Fibroblast of skin of scalp (primary cell): ENCODE results near the gene PPP1R14C.
A peak's percentile ranks its signal among the peaks of the same experiment; 100 is the strongest.

Source experiments
- DNase-seq: peaks from one replicate; pipeline ENCODE4 v3.0.0-alpha.2; 2013

Gene PPP1R14C

GRCh38 chr6:150273457-150274309 lies 130.8 kb downstream of the PPP1R14C start:
- no peak for DNase-seq

- DNase-seq, result no peak
These were observed 132.6 kb downstream of the PPP1R14C start for GRCh38 chr6:150275489-150275888.

DNA sequence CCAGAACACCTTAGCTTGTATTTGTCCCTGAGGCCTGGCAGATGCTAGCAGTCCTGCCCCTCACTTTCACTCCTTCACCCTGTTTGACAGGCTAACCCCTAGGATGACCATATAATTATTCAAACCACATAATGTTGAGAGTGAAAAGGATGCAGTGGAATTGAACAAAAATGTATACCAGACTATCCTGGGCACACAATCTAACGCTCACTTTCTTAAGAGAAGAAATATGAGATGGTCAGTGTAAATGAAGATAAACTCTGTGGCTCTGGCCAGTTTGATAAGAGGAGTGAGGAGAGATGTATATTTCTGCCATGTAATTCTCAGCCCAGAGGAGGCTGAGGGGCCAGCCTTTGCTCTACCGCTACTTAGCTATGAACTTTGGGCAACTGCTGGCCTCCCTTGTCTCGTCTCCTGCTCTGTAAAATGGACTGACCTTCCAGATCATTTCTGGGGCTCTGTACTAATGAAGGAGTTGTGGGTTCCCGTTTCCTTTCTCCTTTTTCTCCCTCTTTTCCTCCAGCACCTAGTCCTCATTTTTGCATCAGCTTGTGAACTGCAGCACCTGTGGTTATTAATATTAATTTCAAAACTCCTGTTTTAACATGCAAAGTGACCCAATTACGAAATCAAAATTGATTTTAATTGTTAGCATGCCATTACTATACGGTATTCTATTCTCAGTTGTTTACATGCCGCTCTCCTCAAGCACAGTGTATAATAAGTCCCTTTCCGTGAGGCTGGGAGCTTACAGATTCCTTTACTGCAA lies 133.5 kb downstream of the PPP1R14C start:
- DNase-seq, result no peak

DNA sequence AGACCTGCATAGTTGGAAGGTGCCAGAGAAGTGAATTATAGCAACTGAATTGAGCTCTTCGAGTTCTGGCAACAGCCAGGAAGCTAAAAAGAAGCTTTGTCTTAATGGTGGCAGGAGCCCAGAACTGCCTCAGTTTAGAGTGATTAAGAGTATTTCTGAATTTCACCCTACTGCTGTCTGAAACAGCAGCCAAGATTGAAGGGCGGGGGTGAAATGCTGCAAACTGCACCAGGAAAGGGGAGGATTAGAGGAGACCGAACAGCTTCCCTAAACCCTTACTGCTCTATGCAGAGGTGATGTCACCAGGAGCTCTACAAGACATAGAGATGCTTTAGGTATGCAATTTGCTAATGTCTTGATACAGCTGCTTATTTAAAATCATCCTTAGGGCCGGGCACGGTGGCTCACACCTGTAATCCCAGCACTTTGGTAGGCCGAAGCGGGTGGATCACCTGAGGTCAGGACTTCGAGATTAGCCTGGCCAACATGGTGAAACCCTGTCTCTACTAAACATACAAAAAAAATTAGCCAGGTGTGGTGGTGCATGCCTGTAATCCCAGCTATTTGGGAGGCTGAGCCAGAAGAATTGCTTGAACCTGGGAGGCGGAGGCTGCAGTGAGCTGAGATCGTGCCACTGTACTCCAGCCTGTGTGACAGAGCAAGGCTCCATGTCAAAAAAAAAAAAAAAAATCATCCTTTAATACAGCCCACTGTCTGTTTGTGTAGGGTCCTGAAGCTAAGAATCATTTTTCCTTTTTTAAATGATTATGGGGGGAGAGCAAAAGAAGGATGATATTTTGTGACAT lies 134.3 kb downstream of the PPP1R14C start:
- DNase-seq, result no peak

GRCh38 chr6:150279533-150279932 lies 136.7 kb downstream of the PPP1R14C start:
- no peak for DNase-seq

DNA sequence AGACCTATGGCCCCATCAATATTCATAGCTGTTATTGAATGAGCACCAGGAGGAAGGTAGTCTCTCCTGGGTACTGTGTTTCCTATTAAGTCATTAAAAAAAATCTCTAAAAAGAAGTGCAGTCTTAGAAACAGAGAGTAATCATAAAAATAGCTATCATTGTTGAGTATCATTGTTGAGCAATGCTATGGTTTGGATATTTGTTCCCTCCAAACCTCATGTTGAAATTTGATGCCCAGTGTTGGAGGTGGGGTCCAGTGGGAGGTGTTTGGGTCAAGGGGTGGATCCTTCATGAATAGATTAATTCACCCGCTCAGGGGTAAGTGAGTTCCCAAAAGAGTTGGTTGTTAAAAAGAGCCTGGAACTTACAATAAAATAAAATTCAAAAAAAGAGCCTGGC lies 137.9 kb downstream of the PPP1R14C start:
- no peak for DNase-seq

DNA sequence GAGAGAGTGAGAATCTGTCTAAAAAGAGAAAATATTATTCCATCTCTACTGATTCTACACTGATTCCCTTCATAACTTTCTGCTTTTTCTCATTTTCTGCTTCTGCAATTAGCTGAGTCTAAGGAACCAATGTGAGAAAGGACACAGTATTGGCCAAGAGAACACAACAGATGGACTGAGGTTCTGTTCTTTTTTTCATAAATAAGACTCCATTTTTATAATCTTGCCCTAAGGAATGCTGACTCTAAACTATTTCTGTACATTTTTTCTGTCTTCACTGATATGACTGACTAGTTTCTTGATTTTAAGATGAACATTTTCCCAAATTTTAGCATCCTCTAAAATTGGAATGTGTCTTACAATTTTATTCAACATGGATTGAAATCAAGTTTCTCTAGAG lies 138.9 kb downstream of the PPP1R14C start:
- no peak for DNase-seq

DNA sequence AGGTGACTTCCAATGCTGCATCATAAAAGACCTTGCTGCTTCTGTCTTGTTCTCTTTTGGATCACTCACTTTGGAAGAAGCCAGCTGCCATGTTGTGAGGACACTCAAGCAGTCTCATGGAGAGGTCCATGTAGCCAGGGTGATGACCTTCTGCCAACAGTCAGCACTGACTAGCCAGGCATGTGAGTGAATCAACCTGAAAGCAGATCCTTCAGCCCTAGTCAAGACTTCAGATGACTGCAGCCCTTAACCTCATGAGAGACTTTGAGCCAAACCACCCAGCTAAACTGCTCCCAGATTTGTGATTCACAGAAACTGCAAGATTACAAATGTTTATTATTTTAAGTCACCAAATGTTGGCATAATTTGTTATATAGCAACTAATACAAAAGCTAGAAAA lies 140.0 kb downstream of the PPP1R14C start:
- no peak for DNase-seq

DNA sequence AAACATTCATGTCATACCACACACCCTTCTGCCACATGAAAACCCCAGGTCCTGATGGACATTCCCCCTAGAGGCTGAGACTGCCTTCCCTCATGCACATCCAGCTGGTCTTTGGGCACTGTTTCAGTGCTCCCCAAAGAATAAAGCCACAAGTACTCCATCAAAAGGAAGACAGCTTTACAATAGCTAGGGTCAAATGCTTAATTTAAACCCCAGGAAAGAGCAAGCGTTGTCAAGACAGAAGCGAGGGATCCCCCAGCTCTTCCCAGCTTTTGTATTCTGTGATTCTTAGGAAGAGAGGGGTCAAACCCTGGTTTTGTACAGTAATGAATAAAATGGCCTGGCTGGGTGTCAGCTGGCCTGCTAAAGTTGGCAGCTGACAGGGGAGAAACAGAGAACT lies 143.6 kb downstream of the PPP1R14C start:
- DNase-seq, result no peak

- no peak for DNase-seq
These were observed 144.1 kb downstream of the PPP1R14C start for GRCh38 chr6:150286912-150287311.

DNA sequence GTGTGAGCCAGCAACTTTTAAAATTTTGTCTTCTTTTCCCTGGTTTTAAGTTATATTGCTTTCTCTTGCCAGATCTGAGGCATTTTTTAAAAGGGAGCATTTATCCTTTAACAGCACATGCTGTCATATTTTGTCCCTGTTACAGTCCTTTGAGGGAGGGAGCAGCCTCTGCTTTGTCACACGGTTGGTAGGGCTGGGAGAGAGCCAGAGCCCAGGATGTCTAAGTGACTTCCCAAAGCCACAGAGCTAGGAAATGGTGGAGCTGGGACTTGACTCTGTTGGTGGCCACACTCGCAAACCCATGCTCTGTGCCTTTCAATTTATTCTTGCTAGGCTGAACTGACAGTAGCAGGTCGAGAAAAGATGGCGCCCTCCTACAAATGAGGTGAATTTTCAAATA lies 145.6 kb downstream of the PPP1R14C start:
- DNase-seq, result no peak

GRCh38 chr6:150289454-150290071 lies 146.7 kb downstream of the PPP1R14C start:
- DNase-seq, result no peak

DNA sequence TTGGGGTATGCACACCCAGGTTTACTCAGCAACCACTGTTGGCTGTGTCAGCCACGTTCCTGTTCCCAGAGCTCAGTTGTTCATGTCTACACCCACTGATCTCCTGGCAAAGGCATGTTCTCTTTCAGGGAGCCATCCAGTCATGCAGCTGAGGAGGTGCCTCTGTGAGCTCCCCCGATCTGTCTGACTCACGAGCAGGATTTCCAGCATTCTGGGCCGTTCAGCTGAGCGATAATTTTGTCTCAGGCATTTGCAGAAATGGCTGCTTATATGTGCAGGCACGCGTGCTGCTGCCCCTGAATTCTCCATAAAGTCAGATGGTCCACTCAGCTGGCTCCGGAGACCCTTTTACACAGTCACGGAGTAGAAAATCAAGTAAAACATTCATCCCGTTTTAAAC lies 147.6 kb downstream of the PPP1R14C start:
- DNase-seq, result peak; percentile 43

DNA sequence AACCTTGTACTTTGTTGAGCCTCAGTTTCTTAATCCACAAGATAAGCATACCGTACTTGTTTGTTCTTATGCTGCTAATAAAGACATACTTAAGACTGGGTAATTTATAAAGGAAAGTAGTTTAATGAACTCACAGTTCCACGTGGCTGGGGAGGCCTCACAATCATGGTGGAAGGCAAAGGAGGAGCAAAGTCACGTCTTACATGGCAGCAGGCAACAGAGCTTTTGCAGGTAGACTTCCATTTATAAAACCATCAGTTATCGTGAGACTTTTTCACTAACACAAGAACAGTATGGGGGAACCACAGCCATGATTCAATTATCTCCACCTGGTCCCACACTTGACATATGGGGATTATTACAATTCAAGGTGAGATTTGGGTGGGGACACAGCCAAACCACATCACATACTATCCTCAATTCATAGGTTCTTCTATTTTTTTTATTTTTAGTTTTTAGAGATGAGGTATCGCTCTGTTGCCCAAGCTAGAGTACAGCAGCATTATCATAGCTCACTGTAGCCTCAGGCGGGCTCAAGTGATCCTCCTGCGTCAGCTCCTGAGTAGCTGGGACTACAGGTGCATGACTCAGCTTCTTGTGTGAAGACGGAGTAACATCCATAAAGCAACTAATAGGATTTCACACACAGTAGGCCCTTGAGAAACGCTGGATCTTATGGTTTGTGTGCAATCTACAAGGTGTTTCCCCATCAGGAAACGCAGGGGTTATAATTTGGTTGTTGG lies 149.3 kb downstream of the PPP1R14C start:
- no peak for DNase-seq

- no peak for DNase-seq
These were observed 150.2 kb downstream of the PPP1R14C start for GRCh38 chr6:150293019-150293418.

GRCh38 chr6:150293423-150294173 lies 150.8 kb downstream of the PPP1R14C start:
- DNase-seq, result peak; percentile 47

DNA sequence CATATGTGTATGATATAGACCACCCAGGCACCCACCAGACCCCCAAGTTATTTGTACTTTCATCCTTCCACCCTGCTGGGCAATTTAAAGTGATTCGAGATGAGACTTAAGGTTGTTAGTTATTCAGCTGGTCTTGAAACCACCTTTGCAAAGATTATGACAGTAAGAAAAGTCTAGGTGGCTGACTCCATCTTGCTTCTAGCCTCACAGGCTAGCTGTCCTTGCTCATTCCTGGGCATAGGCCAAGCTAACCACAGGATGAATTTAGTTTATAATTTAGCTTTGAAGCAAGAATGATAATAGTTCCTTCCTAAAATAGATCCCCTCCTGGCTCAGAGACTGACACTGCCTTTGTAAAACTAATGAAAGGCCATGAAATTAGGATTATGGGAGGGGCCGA lies 154.0 kb downstream of the PPP1R14C start:
- DNase-seq, result no peak

DNA sequence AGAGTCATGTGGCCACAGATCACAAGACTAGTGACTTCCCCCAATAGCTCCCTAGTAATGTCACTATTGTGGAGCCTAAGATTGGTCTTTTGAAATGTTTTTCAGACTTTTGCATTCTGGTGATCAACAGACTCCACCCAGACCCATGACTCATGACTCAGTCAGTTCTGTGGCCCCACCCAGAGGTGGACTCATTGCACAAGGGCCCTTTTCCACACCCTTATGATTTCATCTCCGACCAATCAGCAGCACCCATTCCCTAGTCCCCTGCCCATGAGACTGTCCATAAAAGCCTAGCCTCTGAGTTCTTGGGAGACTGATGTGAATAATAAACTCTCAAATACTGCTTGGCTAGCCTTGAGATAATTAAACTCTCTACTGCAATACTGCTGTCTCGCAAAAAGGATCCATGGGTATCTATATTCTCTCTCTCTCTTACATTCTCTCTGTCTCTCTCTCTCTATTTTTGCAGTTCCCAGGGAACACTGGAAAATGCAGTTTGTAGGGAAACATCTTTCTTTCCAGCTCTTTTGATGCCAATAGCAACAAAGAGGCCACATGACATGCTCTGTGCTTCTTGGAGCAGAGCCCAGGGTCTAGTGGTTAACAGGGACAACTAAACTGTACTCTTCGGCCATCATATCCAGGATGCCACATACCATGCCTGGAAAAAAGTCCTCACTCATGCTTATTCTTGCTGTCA lies 154.6 kb downstream of the PPP1R14C start:
- peak; percentile 82 for DNase-seq

DNA sequence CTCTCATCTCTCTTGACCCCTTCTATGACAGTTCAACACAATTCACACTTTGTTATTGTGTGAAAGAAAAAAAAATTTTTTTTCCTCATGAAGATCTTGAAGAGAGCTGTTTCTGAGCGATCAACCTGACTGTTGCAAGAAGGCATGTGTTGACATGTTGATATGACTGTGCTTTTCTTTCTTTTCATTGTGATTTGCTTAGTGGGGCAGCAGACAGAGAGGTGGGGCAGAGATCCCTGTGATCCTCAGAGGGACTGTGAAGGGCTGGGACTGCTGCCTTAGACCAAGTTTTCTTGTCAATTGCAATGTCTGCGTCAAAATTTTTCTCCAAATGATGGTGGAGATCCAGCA lies 155.2 kb downstream of the PPP1R14C start:
- no peak for DNase-seq

DNA sequence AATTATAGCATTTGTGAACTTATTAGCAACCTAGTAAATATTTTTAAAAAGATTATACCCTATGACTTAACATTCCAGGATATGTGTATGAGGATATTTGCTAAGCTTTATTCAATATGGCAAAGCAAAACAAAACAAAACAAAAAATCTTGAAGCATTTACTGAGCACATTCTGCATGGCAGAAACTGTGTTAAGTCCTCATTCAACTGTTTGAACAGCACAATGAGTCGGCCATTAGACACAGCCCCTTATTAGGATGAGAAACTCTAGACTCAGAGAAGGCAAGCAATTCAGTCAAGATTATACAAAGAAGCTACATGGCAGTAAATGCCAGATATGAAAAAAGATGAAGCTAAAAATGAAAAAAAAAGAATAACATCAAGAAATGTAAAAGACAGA lies 155.8 kb downstream of the PPP1R14C start:
- DNase-seq, result no peak
